Measurements from ENCODE around the gene SLC3A2.

- TF ChIP-seq CTCF (IDR thresholded peaks at IDR 0.05; ENCODE audit: extremely low read depth in 1 of 2, insufficient read depth in 1 of 2, low read depth in 1 of 2, low read length in 2 of 2) = no peak
- no peak for TF ChIP-seq POLR2AphosphoS5 (IDR thresholded peaks at IDR 0.05; ENCODE audit: insufficient read depth, low read depth, low read length)
- no peak for TF ChIP-seq EZH2 (IDR thresholded peaks at IDR 0.05; ENCODE audit: borderline replicate concordance, low read depth, low read length, severe bottlenecking)
- TF ChIP-seq MYC (IDR thresholded peaks at IDR 0.05; ENCODE audit: low read depth, low read length) = no peak
- TF ChIP-seq POLR2A (IDR thresholded peaks at IDR 0.05; ENCODE audit: low read depth, low read length) = no peak
- TF ChIP-seq FOS (IDR thresholded peaks at IDR 0.05; ENCODE audit: borderline replicate concordance, insufficient read depth, low read length) = no peak
- TF ChIP-seq GATA2 (IDR thresholded peaks at IDR 0.05; ENCODE audit: insufficient read depth, insufficient read length, low read depth, low read length) = no peak
- TF ChIP-seq, protein P1, sequence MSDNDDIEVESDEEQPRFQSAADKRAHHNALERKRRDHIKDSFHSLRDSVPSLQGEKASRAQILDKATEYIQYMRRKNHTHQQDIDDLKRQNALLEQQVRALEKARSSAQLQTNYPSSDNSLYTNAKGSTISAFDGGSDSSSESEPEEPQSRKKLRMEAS (IDR thresholded peaks at IDR 0.05; ENCODE audit: insufficient read depth, insufficient read length) = no peak
- TF ChIP-seq JUN (IDR thresholded peaks at IDR 0.05; ENCODE audit: borderline replicate concordance, insufficient read depth, insufficient read length, low read depth) = no peak
Measured at GRCh38 chr11:62925308-62925707, 44.6 kb downstream of the SLC3A2 start.

Measured in endothelial cell of umbilical vein (primary cell).